GM12801 (cell line): ENCODE data around the gene PRTFDC1.

Experiments
- CTCF ChIP-seq: IDR thresholded peaks from one replicate; pipeline ENCODE4 v1.5.1; 2011; ENCODE audit warnings: control low read depth; ENCODE audit not compliant: insufficient read length; ENCODE audit errors: extremely low read depth

The PRTFDC1 gene

DNA sequence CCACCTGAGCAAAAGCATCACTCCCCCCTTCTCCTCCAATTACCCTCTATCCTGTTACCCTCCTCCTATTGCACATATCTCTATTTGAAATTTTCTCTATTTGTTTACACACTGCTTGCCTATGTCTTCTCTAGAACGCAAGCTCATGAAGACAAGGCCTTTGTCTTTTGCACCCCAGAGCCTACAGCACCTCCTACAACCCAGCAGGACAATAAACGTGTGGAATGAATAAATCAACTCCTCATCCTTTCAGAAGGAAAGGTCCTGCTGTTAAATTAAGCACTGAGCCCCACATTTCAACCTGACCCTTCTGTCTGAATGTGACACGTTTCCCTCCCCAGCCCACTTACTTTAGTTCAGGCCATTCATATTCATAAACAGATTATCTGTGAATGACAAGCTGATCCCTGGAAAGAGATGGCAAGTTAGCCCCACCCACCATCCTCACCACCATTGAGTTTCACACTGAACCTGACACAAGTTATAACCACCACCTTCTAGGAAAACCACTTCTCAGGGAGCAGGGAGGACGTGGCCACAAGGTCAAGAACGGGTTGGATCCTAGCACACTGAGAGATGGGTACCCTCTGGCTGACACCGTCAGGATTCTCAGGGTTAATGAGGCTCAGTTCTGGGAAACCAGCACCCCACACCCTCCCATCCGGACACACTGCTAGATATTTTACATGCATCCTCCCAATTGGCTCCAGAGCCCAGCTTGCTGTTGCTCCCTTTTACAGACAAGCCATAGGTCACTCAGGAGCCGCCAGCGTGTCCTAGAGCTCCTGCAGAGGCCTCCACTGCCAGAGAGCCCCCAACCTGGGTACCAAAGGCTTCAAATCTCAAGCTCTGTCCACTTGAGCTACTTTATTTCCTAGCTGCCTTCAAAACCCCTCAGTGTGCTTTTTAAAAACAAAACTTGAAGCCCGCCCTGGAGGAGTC, 934 bp downstream of the PRTFDC1 start:
- TF ChIP-seq CTCF: no peak

GRCh38 chr10:24950439-24950838, 2.0 kb downstream of the PRTFDC1 start:
- TF ChIP-seq CTCF: no peak

DNA sequence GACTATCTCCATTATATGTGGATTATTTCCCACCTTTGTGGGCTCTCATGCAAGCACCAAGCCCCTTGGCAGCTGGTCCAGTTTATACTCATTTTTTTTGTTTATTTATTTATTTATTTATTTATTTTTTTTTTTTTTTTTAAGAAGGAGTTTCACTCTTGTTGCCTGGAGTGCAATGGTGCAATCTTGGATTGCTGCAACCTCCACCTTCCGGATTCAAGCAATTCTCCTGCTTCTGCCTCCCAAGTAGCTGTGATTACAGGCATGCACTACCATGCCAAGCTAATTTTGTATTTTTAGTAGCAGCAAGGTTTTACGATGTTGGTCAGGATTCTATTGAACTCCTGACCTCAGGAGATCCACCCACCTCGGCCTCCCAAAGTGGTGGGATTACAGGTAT, 2.8 kb downstream of the PRTFDC1 start:
- TF ChIP-seq CTCF: no peak

GRCh38 chr10:24947304-24948097, 4.9 kb downstream of the PRTFDC1 start:
- TF ChIP-seq CTCF: no peak

- TF ChIP-seq CTCF: no peak
Observed at GRCh38 chr10:24944512-24945255, 7.7 kb downstream of the PRTFDC1 start.

DNA sequence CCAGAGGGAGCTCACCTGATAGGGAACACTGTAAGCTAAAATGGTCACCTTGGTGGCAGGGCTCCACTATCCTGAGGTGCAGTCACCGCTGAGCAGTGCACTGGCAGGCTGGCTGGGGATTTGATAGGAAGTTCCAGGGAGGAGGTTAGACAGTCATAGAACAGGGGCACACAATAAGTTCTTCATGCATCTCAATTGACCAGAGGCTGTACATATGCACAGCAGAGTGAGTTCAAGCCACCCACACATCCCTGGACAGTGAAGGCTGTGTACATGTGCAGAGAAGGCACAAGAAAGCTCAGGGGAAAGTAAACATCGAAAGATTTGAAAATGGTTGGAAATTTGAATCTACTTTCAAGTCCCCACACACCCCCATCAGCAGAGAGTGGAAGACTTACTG, 13.9 kb downstream of the PRTFDC1 start:
- no peak for TF ChIP-seq CTCF

DNA sequence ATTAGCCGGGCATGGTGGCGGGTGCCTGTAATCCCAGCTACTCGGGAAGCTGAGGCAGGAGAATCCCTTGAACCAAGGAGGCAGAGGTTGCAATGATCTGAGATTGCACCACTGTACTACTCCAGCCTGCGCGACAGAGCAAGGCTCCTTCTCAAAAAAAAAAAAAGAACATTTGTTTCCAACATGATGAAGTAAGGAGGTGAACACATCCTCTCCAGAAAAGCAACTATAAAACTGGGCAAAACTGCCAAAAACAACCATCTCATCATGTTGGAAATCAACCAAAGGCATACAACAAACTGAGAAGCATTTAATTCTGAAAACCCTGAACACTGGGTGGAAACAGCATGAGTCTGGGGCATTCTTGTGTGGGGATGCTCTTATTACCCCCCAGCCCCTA, 14.3 kb downstream of the PRTFDC1 start:
- no peak for TF ChIP-seq CTCF
